Spleen (tissue), 7 donors: ENCODE measurements around the gene GBA3.

Source experiments
- CTCF ChIP-seq, 11 experiments: fragments of 200-600 bp in 7 of 11; fragments of 450-650 bp in 4 of 11; sonication (generic) in 4 of 11; IDR thresholded peaks in 8 of 11; conservative IDR thresholded peaks in 3 of 11; 1 replicate in 7 of 11; 2 replicates in 4 of 11; pipeline versions ENCODE4 v1.4.0 to v1.8.0; 2016 to 2021; ENCODE audit warnings: antibody characterized with exemption in 11 of 11, inconsistent platforms in 4 of 11, mild to moderate bottlenecking in 1 of 11
- POLR2A ChIP-seq, 3 donors: fragments of 450-650 bp; IDR thresholded peaks; one replicate each; pipeline ENCODE4 v1.5.1; 2017; ENCODE audit warnings: antibody characterized with exemption in 3 of 3, mild to moderate bottlenecking in 1 of 3
- POLR2AphosphoS5 ChIP-seq, 3 donors: sonication (generic); formaldehyde crosslinking; IDR thresholded peaks; one replicate each; pipeline ENCODE4 v1.5.1; 2017; ENCODE audit warnings: antibody characterized with exemption in 3 of 3
- donor health status: DM: no; HTN: no; CAD: no; lungs with moderate emphysema.
- donor health status: DM: no; HTN: no; CAD: no.
- donor health status: DM: no; HTN: no; CAD: no.

DNA sequence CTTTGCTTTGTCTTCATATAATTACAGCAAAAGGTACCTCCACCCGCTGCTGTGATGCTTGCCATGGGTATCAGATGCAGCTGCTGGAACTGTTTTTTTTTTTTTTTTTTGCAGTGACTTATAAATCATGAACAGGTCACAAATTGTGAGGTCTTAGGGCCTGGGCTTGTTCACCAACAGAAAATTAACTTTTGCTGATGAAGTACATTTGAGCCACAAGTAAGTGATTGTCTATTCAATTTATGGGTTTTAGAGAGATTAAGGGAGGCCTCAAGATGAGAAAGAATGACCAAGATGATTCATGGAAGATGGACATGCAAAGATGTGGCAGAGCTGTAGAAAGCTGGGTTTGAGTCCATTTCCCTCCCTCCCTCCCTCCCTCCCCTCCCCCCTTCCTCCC, 18.0 kb upstream of the GBA3 start:
- no peak for TF ChIP-seq CTCF (IDR thresholded peaks at IDR 0.05 in 8 of 11, conservative IDR thresholded peaks at IDR 0.05 in 3 of 11)
- no peak for TF ChIP-seq POLR2AphosphoS5 (IDR thresholded peaks at IDR 0.05)
- no peak for TF ChIP-seq POLR2A (IDR thresholded peaks at IDR 0.05)
